A549 (cell line): ENCODE results near the gene VPS26B. TPM values are rescaled to one million over a fixed set of nuclear protein-coding genes. Genes with fewer than 3 reads are reported as not detected.

Experiments
- ATAC-seq, 2 experiments: fragments of 200-7000 bp in 1 of 2; fragments of >200 bp in 1 of 2; cut with Nextera tagmentation in 1 of 2; cut with Tn5 transposase in 1 of 2; 3 replicates each; pipeline versions ENCODE4 v1.8.0 to v1.9.1; 2018 to 2020; ENCODE audit warnings: mild to moderate bottlenecking in 1 of 2, moderate library complexity in 1 of 2
- CTCF ChIA-PET: fragments of 300-600 bp; sonication (Branson Sonifier 250); formaldehyde crosslinking; extraction: SDS; loops from one replicate; lab custom pipeline; 2021; ENCODE audit warnings: antibody characterized with exemption, inconsistent platforms; lab: Yijun Ruan, JAX
- POLR2A ChIA-PET: fragments of 350-600 bp; formaldehyde crosslinking; extraction: SDS; loops from one replicate; lab custom pipeline; 2021; ENCODE audit warnings: antibody characterized with exemption, inconsistent platforms; lab: Yijun Ruan, JAX
- DNase-seq, 2 experiments: peaks; one replicate each; pipeline versions ENCODE4 v3.0.0 to v3.0.0-alpha.2; 2011 to 2016; ENCODE audit warnings: low read depth in 1 of 2, low spot score in 1 of 2
- FAIRE-seq: peaks from 2 replicates; lab custom pipeline; 2011; peaks lifted over from hg19 to GRCh38; lab: Jason Lieb, UNC
- H3K27ac ChIP-seq, 2 experiments: fragments of >200 bp; sonication (Bioruptor Twin); formaldehyde crosslinking; 3 replicates each; pipeline ENCODE4 v1.5.1; 2016 to 2017
- H3K4me1 ChIP-seq: fragments of >200 bp; sonication (Bioruptor Twin); formaldehyde crosslinking; 3 replicates; pipeline ENCODE4 v1.6.1; 2016
- H3K4me2 ChIP-seq: fragments of >200 bp; sonication (Bioruptor Twin); formaldehyde crosslinking; 3 replicates; pipeline ENCODE4 v1.6.1; 2016
- H3K4me3 ChIP-seq: fragments of >200 bp; sonication (Bioruptor Twin); formaldehyde crosslinking; 3 replicates; pipeline ENCODE4 v1.5.1; 2016
- H3K9me3 ChIP-seq: fragments of >200 bp; sonication (Bioruptor Twin); formaldehyde crosslinking; 3 replicates; pipeline ENCODE4 v1.6.1; 2016
- BHLHE40 ChIP-seq: IDR thresholded peaks from 2 replicates; pipeline ENCODE4 v1.6.1; 2012; ENCODE audit warnings: low read depth, low read length, inconsistent platforms
- CHD2 ChIP-seq: fragments of 150-350 bp; IDR thresholded peaks from 2 replicates; pipeline ENCODE4 v1.6.1; 2014; ENCODE audit warnings: low read length; ENCODE audit not compliant: partially characterized antibody
- CHD4 ChIP-seq: fragments of 200-600 bp; sonication (generic); IDR thresholded peaks from 2 replicates; pipeline ENCODE4 v1.6.1; 2016; ENCODE audit warnings: antibody characterized with exemption, mild to moderate bottlenecking, borderline replicate concordance
- ESRRA ChIP-seq: fragments of 150-350 bp; IDR thresholded peaks from 2 replicates; pipeline ENCODE4 v1.6.1; 2014; ENCODE audit warnings: mild to moderate bottlenecking, low read length, borderline replicate concordance
- FOSL2 ChIP-seq, 2 experiments: fragments of 450-650 bp in 1 of 2; fragments of >200 bp in 1 of 2; sonication (Bioruptor Twin) in 1 of 2; formaldehyde crosslinking; IDR thresholded peaks; 2 replicates each; pipeline versions ENCODE4 v1.5.0 to v1.6.1; 2016 to 2020; ENCODE audit warnings: mild to moderate bottlenecking in 1 of 2, moderate library complexity in 1 of 2
- HOXB13 ChIP-seq: fragments of 250-450 bp; sonication (Bioruptor Pico); IDR thresholded peaks from 2 replicates; pipeline ENCODE4 v1.5.0; 2020; ENCODE audit warnings: low read depth, mild to moderate bottlenecking, moderate library complexity
- HOXB5 ChIP-seq: fragments of 250-450 bp; sonication (Bioruptor Pico); IDR thresholded peaks from 2 replicates; pipeline ENCODE4 v1.5.0; 2020; ENCODE audit warnings: mild to moderate bottlenecking, moderate library complexity
- JUN ChIP-seq, 2 experiments: fragments of >200 bp; sonication (Bioruptor Twin); formaldehyde crosslinking; IDR thresholded peaks; 2 replicates in 1 of 2; 3 replicates in 1 of 2; pipeline ENCODE4 v1.6.1; 2016 to 2017
- JUNB ChIP-seq: fragments of >200 bp; sonication (Bioruptor Twin); formaldehyde crosslinking; IDR thresholded peaks from 2 replicates; pipeline ENCODE4 v1.6.1; 2016
- MAZ ChIP-seq: fragments of 150-350 bp; IDR thresholded peaks from 2 replicates; pipeline ENCODE4 v1.6.1; 2014; ENCODE audit warnings: antibody characterized with exemption, low read depth, low read length, borderline replicate concordance
- NR3C1 ChIP-seq: fragments of >200 bp; sonication (Bioruptor Twin); formaldehyde crosslinking; IDR thresholded peaks from 3 replicates; pipeline ENCODE4 v1.6.1; 2017
- RFX5 ChIP-seq: fragments of 450-650 bp; IDR thresholded peaks from 2 replicates; pipeline ENCODE4 v1.7.1; 2014; ENCODE audit warnings: antibody characterized with exemption, mild to moderate bottlenecking, moderate library complexity
- RNF2 ChIP-seq: fragments of 200-600 bp; sonication (generic); IDR thresholded peaks from 2 replicates; pipeline ENCODE4 v1.6.1; 2016; ENCODE audit warnings: low read depth, mild to moderate bottlenecking, antibody characterized with exemption, moderate library complexity, borderline replicate concordance
- TP53 ChIP-seq: fragments of 250-450 bp; sonication (Bioruptor Pico); IDR thresholded peaks from 2 replicates; pipeline ENCODE4 v1.5.0; 2021; ENCODE audit warnings: mild to moderate bottlenecking, moderate library complexity
- ZC3H11A ChIP-seq: fragments of 450-650 bp; IDR thresholded peaks from 2 replicates; pipeline ENCODE4 v1.6.1; 2014; ENCODE audit warnings: antibody characterized with exemption, mild to moderate bottlenecking
- ZFP36 ChIP-seq: fragments of 450-650 bp; IDR thresholded peaks from 2 replicates; pipeline ENCODE4 v1.6.1; 2014; ENCODE audit warnings: borderline replicate concordance; ENCODE audit not compliant: partially characterized antibody
- ZNF302 ChIP-seq: fragments of 250-450 bp; sonication (Bioruptor Pico); IDR thresholded peaks from 2 replicates; pipeline ENCODE4 v1.9.0; 2021; ENCODE audit warnings: inconsistent platforms, mild to moderate bottlenecking, moderate library complexity
- WGBS: methylation state at CpG from one replicate; pipeline ENCODE4 v1.1.6; 2017; ENCODE audit errors: missing lambda C conversion rate; 5-methylcytosine and 5-hydroxymethylcytosine counted together
- polyA plus RNA-seq, 4 experiments: library from polyadenylated mRNA; depleted of rRNA in 3 of 4; stranded (reverse); fragments of >200 nt; fragmentation: RNase III in 1 of 4; extraction: RNeasy Plus Mini Kit Qiagen cat#74134 plus additional on column Dnase treatment in 1 of 4; gene quantifications; 2 replicates in 3 of 4; 3 replicates in 1 of 4; pipeline ENCODE4 v1.2.3, GENCODE V29; 2011 to 2017
- TF ChIP-seq, protein P1 (sequence below): fragments of 250-450 bp; sonication (Bioruptor Pico); IDR thresholded peaks from 2 replicates; pipeline ENCODE4 v1.5.0; 2020; ENCODE audit warnings: low read depth, mild to moderate bottlenecking, moderate library complexity

The VPS26B gene
- polyA plus RNA-seq, 2 of the 4 experiments (the other 2 are of a cell fraction): 19.2 to 25.7 TPM

DNA sequence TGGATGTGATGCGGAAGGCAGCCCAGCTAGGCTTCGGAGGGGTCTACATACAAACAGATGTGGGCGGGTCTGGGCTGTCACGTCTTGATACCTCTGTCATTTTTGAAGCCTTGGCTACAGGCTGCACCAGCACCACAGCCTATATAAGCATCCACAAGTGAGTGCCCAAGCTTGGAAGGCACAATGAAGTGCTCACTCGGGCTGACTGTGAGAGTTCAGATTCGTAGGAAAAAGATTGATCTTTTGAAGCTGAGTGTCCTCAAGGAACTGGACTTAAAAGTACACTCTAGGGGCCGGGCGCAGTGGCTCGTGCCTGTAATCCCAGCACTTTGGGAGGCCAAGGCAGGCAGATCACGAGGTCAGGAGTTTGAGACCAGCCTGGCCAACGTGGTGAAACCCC is 32.6 kb downstream of the VPS26B start:
- ChIA-PET POLR2A (no interaction called here), CTCF (no interaction called here)
- no peak for FAIRE-seq

DNA sequence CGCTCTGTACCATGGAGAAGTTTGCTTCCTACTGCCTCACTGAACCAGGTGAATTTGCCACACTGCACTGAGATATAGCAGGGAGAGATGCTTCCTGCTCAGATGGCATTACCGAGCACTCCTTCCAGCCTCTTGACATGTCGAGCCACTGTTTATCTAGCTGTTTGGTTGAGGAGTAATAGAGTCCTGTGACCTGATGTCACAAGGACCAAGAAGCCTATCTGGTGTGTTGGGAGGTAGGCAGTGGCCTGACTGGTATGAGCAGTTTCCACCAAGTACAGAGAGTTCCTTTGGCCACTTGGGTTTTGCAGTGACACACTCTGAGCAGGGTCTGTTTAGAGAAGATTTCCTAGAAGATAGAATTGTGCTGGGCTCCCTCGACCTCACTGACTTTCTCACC is 34.1 kb downstream of the VPS26B start:
- CTCF ChIA-PET: interaction anchor here (0.8 kb wide), 1 partner anchor 83 kb away, joined by 3 read pairs; no protein-coding TSS in a partner anchor
- no peak overlapping the region for H3K27ac ChIP-seq
- ATAC-seq: no peak

More for the DNA sequence above, 32.6 kb downstream of the VPS26B start:
- ATAC-seq (no peak), DNase-seq (no peak)
- Histone ChIP-seq H3K4me2 (no peak overlapping the region), H3K27ac (no peak overlapping the region), H3K9me3 (no peaks in the 10 kb centered on the region), H3K4me1 (peaks cover 12% of the 10 kb centered on the region), H3K4me3 (no peak overlapping the region)
- WGBS: 92% methylated on average over 11 of the region's 11 CpGs
- TF ChIP-seq ZC3H11A: no peak
- TF ChIP-seq, protein P1, sequence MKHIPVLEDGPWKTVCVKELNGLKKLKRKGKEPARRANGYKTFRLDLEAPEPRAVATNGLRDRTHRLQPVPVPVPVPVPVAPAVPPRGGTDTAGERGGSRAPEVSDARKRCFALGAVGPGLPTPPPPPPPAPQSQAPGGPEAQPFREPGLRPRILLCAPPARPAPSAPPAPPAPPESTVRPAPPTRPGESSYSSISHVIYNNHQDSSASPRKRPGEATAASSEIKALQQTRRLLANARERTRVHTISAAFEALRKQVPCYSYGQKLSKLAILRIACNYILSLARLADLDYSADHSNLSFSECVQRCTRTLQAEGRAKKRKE (CRISPR knock-in tag): no peak
- no peak for TF ChIP-seq FOSL2 (IDR thresholded peaks at IDR 0.05)
- no peak for TF ChIP-seq FOSL2 (CRISPR knock-in tag; IDR thresholded peaks at IDR 0.05)
- no peak for TF ChIP-seq HOXB13 (CRISPR knock-in tag)
- no peak for TF ChIP-seq RNF2
- no peak for TF ChIP-seq TP53
- TF ChIP-seq MAZ: no peak
- TF ChIP-seq ESRRA: no peak
- no peak for TF ChIP-seq CHD4
- no peak for TF ChIP-seq ZNF302
- no peak for TF ChIP-seq CHD2
- no peak for TF ChIP-seq BHLHE40
- no peak for TF ChIP-seq NR3C1

DNA sequence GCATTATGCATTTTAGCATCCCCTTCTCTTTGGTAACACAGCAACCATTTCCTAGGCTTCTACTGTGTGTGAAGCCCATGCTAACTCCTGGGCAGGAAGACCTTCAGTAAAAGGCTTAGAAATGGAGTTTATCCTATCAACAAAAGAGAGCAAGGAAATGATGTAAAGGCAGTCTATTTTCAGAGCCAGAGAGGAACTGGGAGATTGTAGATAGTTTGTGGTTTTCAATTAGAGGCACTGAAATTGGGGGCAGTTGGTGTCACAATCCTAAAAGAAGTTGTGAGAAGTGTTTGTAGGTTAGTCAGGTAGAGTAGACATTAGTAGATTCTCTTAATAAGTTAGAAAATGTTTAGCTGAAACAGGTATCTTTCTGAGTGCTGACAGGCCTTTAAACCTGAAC is 36.0 kb downstream of the VPS26B start:
- H3K4me3 ChIP-seq: no peak overlapping the region
- TF ChIP-seq HOXB5 (CRISPR knock-in tag): no peak
- TF ChIP-seq BHLHE40: no peak
- H3K4me1 ChIP-seq: no peaks in the 10 kb centered on the region
- FAIRE-seq (no peak), ATAC-seq (no peak), DNase-seq (no peak)
- no peak overlapping the region for H3K27ac ChIP-seq
- H3K4me2 ChIP-seq: no peak overlapping the region
- ChIA-PET CTCF (interaction anchor here (1.4 to 1.5 kb wide), 2 partner anchors 10 to 17 kb away, joined by 3 to 7 read pairs; no protein-coding TSS in a partner anchor), POLR2A (no interaction called here)
- no peaks in the 10 kb centered on the region for H3K9me3 ChIP-seq

More for the DNA sequence above, 34.1 kb downstream of the VPS26B start:
- FAIRE-seq (no peak), DNase-seq (no peak)
- H3K9me3 ChIP-seq: no peaks in the 10 kb centered on the region
- H3K4me2 ChIP-seq: no peak overlapping the region
- H3K4me1 ChIP-seq: peaks cover 8% of the 10 kb centered on the region; the same call in 2 of the 3 replicates
- POLR2A ChIA-PET: no interaction called here
- WGBS: 75% methylated on average over 4 of the region's 4 CpGs
- no peak for TF ChIP-seq CHD2
- no peak overlapping the region for H3K4me3 ChIP-seq

DNA sequence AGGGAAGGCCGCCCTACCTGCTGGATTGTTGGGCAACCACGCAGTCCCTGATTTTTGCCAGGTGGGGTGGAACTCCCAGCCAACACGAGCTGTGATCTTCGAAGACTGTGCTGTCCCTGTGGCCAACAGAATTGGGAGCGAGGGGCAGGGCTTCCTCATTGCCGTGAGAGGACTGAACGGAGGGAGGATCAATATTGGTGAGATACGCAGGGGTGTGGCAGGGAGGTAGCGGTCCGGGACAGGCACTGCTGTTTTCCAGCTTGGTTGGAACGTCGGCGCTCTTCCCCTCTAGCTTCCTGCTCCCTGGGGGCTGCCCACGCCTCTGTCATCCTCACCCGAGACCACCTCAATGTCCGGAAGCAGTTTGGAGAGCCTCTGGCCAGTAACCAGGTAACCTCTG is 36.5 kb downstream of the VPS26B start:
- TF ChIP-seq JUN (IDR thresholded peaks at IDR 0.05) (no peak), RFX5 (no peak), ZFP36 (no peak), JUNB (no peak)
- no peak for ATAC-seq
- WGBS: 93% methylated on average over 16 of the region's 16 CpGs
- CTCF ChIA-PET: interaction anchor here (0.9 to 1.6 kb wide), 5 partner anchors 9 to 54 kb away, joined by 3 to 7 read pairs (median 4); partner anchors contain the start of gene GLB1L3
- POLR2A ChIA-PET: no interaction called here
- Histone ChIP-seq H3K9me3 (no peaks in the 10 kb centered on the region), H3K4me2 (no peak overlapping the region), H3K4me1 (no peaks in the 10 kb centered on the region), H3K27ac (no peak overlapping the region), H3K4me3 (no peak overlapping the region)
- no peak for FAIRE-seq
- no peak for DNase-seq
